SH-SY5Y (cell line): Measurements from ENCODE around the gene UBE2H.

Experiments used
- GATA2 ChIP-seq: IDR thresholded peaks from 2 replicates; pipeline ENCODE4 v1.6.1; 2011; ENCODE audit warnings: mild to moderate bottlenecking, low read depth, low read length
- GATA3 ChIP-seq: IDR thresholded peaks from 2 replicates; pipeline ENCODE4 v1.6.1; 2011; ENCODE audit warnings: low read depth, mild to moderate bottlenecking, low read length, moderate library complexity

GRCh38 chr7:129902788-129903422 is 49.9 kb downstream of the UBE2H start:
- TF ChIP-seq GATA3 (no peak), GATA2 (no peak)
